ENCODE results near the gene CEACAM6. TPM values are rescaled to one million over a fixed set of nuclear protein-coding genes. Genes with fewer than 3 reads are reported as not detected.

Gene CEACAM6
- total RNA-seq, 2 experiments from 2014 or later = not detected

- no peak overlapping the region for H3K27ac Mint-ChIP-seq
- peaks cover 34% of the 10 kb centered on the region for H3K27me3 Mint-ChIP-seq (ENCODE audit: low read depth)
- no peaks in the 10 kb centered on the region for H3K36me3 Mint-ChIP-seq (ENCODE audit: low read depth)
- ATAC-seq (no peak), DNase-seq (no peak)
- no peaks in the 10 kb centered on the region for H3K4me1 Mint-ChIP-seq (ENCODE audit: low read depth)
- H3K9me3 Mint-ChIP-seq (ENCODE audit: insufficient read depth) = no peaks in the 10 kb centered on the region
- no peak overlapping the region for H3K4me3 Mint-ChIP-seq
- ChIA-PET CTCF (interaction anchor here (0.8 to 1.0 kb wide), 2 partner anchors 20 to 27 kb away, joined by 3 to 4 read pairs; no protein-coding TSS in a partner anchor), POLR2A (no interaction called here)
Measured at GRCh38 chr19:41726493-41726892, 28.8 kb upstream of the CEACAM6 start.

- no peak for ATAC-seq
- ChIA-PET POLR2A (interaction anchor here (0.6 kb wide), 1 partner anchor 171 kb away, joined by 3 read pairs; no protein-coding TSS in a partner anchor), CTCF (interaction anchor here (0.9 kb wide), 1 partner anchor 13 kb away, joined by 3 read pairs; no protein-coding TSS in a partner anchor)
- no peak for DNase-seq
- no peak overlapping the region for H3K27ac Mint-ChIP-seq
- H3K27me3 Mint-ChIP-seq (ENCODE audit: low read depth) = peaks cover 38% of the 10 kb centered on the region
- no peaks in the 10 kb centered on the region for H3K9me3 Mint-ChIP-seq (ENCODE audit: insufficient read depth)
- peaks cover 3% of the 10 kb centered on the region for H3K4me1 Mint-ChIP-seq (ENCODE audit: low read depth)
- no peak overlapping the region for H3K4me3 Mint-ChIP-seq
- H3K36me3 Mint-ChIP-seq (ENCODE audit: low read depth) = no peaks in the 10 kb centered on the region
Measured at GRCh38 chr19:41734156-41734555, 21.2 kb upstream of the CEACAM6 start.

- POLR2A ChIA-PET = interaction anchor here (0.6 kb wide), 1 partner anchor 171 kb away, joined by 3 read pairs; no protein-coding TSS in a partner anchor
- DNase-seq (no peak), ATAC-seq (no peak)
- peaks cover 3% of the 10 kb centered on the region for H3K4me1 Mint-ChIP-seq (ENCODE audit: low read depth)
- H3K9me3 Mint-ChIP-seq (ENCODE audit: insufficient read depth) = no peaks in the 10 kb centered on the region
- CTCF ChIA-PET = interaction anchor here (0.9 kb wide), 1 partner anchor 12 kb away, joined by 3 read pairs; no protein-coding TSS in a partner anchor
- no peak overlapping the region for H3K4me3 Mint-ChIP-seq
- peaks cover 41% of the 10 kb centered on the region for H3K27me3 Mint-ChIP-seq (ENCODE audit: low read depth)
- no peaks in the 10 kb centered on the region for H3K36me3 Mint-ChIP-seq (ENCODE audit: low read depth)
- no peak overlapping the region for H3K27ac Mint-ChIP-seq
Measured at GRCh38 chr19:41734585-41734984, 20.7 kb upstream of the CEACAM6 start.

- no peak for DNase-seq
- no peak overlapping the region for H3K27ac Mint-ChIP-seq
- H3K36me3 Mint-ChIP-seq (ENCODE audit: low read depth) = no peaks in the 10 kb centered on the region
- no peak for ATAC-seq
- H3K4me3 Mint-ChIP-seq = no peak overlapping the region
- no peaks in the 10 kb centered on the region for H3K9me3 Mint-ChIP-seq (ENCODE audit: insufficient read depth)
- H3K4me1 Mint-ChIP-seq (ENCODE audit: low read depth) = peaks cover 6% of the 10 kb centered on the region
- ChIA-PET POLR2A (no interaction called here), CTCF (interaction anchor here (1.0 to 1.7 kb wide), 3 partner anchors 18 to 58 kb away, joined by 4 to 5 read pairs (median 4); no protein-coding TSS in a partner anchor)
- peaks cover 45% of the 10 kb centered on the region for H3K27me3 Mint-ChIP-seq (ENCODE audit: low read depth)
Measured at GRCh38 chr19:41735071-41735600, 20.2 kb upstream of the CEACAM6 start.

- DNase-seq = no peak
- Mint-ChIP-seq H3K27me3 (ENCODE audit: low read depth) (peaks cover 41% of the 10 kb centered on the region), H3K4me3 (no peak overlapping the region), H3K4me1 (ENCODE audit: low read depth) (peaks cover 16% of the 10 kb centered on the region), H3K27ac (no peak overlapping the region), H3K36me3 (ENCODE audit: low read depth) (no peaks in the 10 kb centered on the region), H3K9me3 (ENCODE audit: insufficient read depth) (no peaks in the 10 kb centered on the region)
- POLR2A ChIA-PET = no interaction called here
- CTCF ChIA-PET = interaction anchor here (1.0 to 2.5 kb wide), 3 partner anchors 14 to 98 kb away, joined by 4 to 16 read pairs (median 14); no protein-coding TSS in a partner anchor
- ATAC-seq = no peak
Measured at GRCh38 chr19:41739361-41739760, 16.0 kb upstream of the CEACAM6 start.

- no peak for DNase-seq
- no peak overlapping the region for H3K27ac Mint-ChIP-seq
- POLR2A ChIA-PET = no interaction called here
Measured at GRCh38 chr19:41740415-41741243, 14.7 kb upstream of the CEACAM6 start.

GRCh38 chr19:41741244-41741554, 14.1 kb upstream of the CEACAM6 start:
- H3K9me3 Mint-ChIP-seq (ENCODE audit: insufficient read depth) = no peaks in the 10 kb centered on the region
- H3K27ac Mint-ChIP-seq = no peak overlapping the region
- H3K36me3 Mint-ChIP-seq (ENCODE audit: low read depth) = no peaks in the 10 kb centered on the region
- DNase-seq = no peak
- peaks cover 21% of the 10 kb centered on the region for H3K4me1 Mint-ChIP-seq (ENCODE audit: low read depth)
- no peak overlapping the region for H3K4me3 Mint-ChIP-seq
- ChIA-PET POLR2A (no interaction called here), CTCF (interaction anchor here (2.5 kb wide), 1 partner anchor 12 kb away, joined by 16 read pairs; no protein-coding TSS in a partner anchor)
- H3K27me3 Mint-ChIP-seq (ENCODE audit: low read depth) = peaks cover 45% of the 10 kb centered on the region
- ATAC-seq = no peak

More at GRCh38 chr19:41740415-41741243, 14.7 kb upstream of the CEACAM6 start:
- Mint-ChIP-seq H3K27me3 (ENCODE audit: low read depth) (peaks cover 43% of the 10 kb centered on the region), H3K9me3 (ENCODE audit: insufficient read depth) (no peaks in the 10 kb centered on the region), H3K4me3 (no peak overlapping the region), H3K36me3 (ENCODE audit: low read depth) (no peaks in the 10 kb centered on the region), H3K4me1 (ENCODE audit: low read depth) (peaks cover 21% of the 10 kb centered on the region)
- ATAC-seq = peak; percentile 51
- CTCF ChIA-PET = interaction anchor here (1.0 to 2.5 kb wide), 4 partner anchors 11 to 99 kb away, joined by 4 to 16 read pairs (median 10); no protein-coding TSS in a partner anchor

GRCh38 chr19:41744850-41745249, 10.5 kb upstream of the CEACAM6 start:
- Mint-ChIP-seq H3K36me3 (ENCODE audit: low read depth) (no peaks in the 10 kb centered on the region), H3K4me3 (no peak overlapping the region), H3K27me3 (ENCODE audit: low read depth) (peaks cover 47% of the 10 kb centered on the region), H3K4me1 (ENCODE audit: low read depth) (peaks cover 21% of the 10 kb centered on the region), H3K9me3 (ENCODE audit: insufficient read depth) (no peaks in the 10 kb centered on the region), H3K27ac (no peak overlapping the region)
- DNase-seq (no peak), ATAC-seq (no peak)
- ChIA-PET CTCF (interaction anchor here (0.7 to 1.8 kb wide), 5 partner anchors 9 to 98 kb away, joined by 3 to 9 read pairs (median 4); no protein-coding TSS in a partner anchor), POLR2A (no interaction called here)

- H3K27me3 Mint-ChIP-seq (ENCODE audit: low read depth) = peaks cover 46% of the 10 kb centered on the region
- CTCF ChIA-PET = interaction anchor here (0.7 to 3.5 kb wide), 7 partner anchors 8 to 99 kb away, joined by 3 to 22 read pairs (median 4); no protein-coding TSS in a partner anchor
- H3K4me1 Mint-ChIP-seq (ENCODE audit: low read depth) = peaks cover 12% of the 10 kb centered on the region
- ATAC-seq (no peak), DNase-seq (no peak)
- no peak overlapping the region for H3K27ac Mint-ChIP-seq
- H3K36me3 Mint-ChIP-seq (ENCODE audit: low read depth) = no peaks in the 10 kb centered on the region
- no peaks in the 10 kb centered on the region for H3K9me3 Mint-ChIP-seq (ENCODE audit: insufficient read depth)
- no peak overlapping the region for H3K4me3 Mint-ChIP-seq
- POLR2A ChIA-PET = no interaction called here
Measured at GRCh38 chr19:41745756-41746155, 9.6 kb upstream of the CEACAM6 start.

- Mint-ChIP-seq H3K27ac (no peak overlapping the region), H3K36me3 (ENCODE audit: low read depth) (no peaks in the 10 kb centered on the region), H3K27me3 (ENCODE audit: low read depth) (peaks cover 47% of the 10 kb centered on the region), H3K9me3 (ENCODE audit: insufficient read depth) (no peaks in the 10 kb centered on the region), H3K4me3 (no peak overlapping the region), H3K4me1 (ENCODE audit: low read depth) (peaks cover 9% of the 10 kb centered on the region)
- DNase-seq = peak; percentile 70
- ChIA-PET CTCF (interaction anchor here (1.1 to 3.5 kb wide), 8 partner anchors 7 to 92 kb away, joined by 3 to 22 read pairs (median 4); no protein-coding TSS in a partner anchor), POLR2A (no interaction called here)
- ATAC-seq = peak; percentile 84
Measured at GRCh38 chr19:41746593-41747227, 8.6 kb upstream of the CEACAM6 start.

GRCh38 chr19:41748012-41748411, 7.3 kb upstream of the CEACAM6 start:
- ChIA-PET CTCF (interaction anchor here (1.1 to 3.5 kb wide), 3 partner anchors 41 to 93 kb away, joined by 3 to 22 read pairs (median 13); no protein-coding TSS in a partner anchor), POLR2A (no interaction called here)
- Mint-ChIP-seq H3K4me3 (no peak overlapping the region), H3K27me3 (ENCODE audit: low read depth) (peaks cover 53% of the 10 kb centered on the region), H3K9me3 (ENCODE audit: insufficient read depth) (no peaks in the 10 kb centered on the region), H3K27ac (no peak overlapping the region), H3K4me1 (ENCODE audit: low read depth) (peaks cover 9% of the 10 kb centered on the region), H3K36me3 (ENCODE audit: low read depth) (no peaks in the 10 kb centered on the region)
- ATAC-seq (no peak), DNase-seq (no peak)
